ENCODE data around the gene ADAP1.

Gene ADAP1

GRCh38 chr7:988963-989529, 34.6 kb upstream of the ADAP1 start:
- H3K4me1 ChIP-seq: peaks cover 0 to 22% (median 5%) of the 10 kb centered on the region in 4 donors
- intact Hi-C loops (cut with DNase I; ENCODE audit: low total_unique reads): no loop called here

GRCh38 chr7:988426-988911, 34.0 kb upstream of the ADAP1 start:
- Histone ChIP-seq H3K9me3 (no peaks in the 10 kb centered on the region), H3K4me1 (peaks cover 0 to 20% (median 5%) of the 10 kb centered on the region in 4 donors), H3K27ac (no peak overlapping the region), H3K4me3 (no peak overlapping the region), H3K36me3 (no peaks in the 10 kb centered on the region), H3K27me3 (peaks cover 0 to 87% of the 10 kb centered on the region in 2 donors)
- TF ChIP-seq CTCF (IDR thresholded peaks at IDR 0.05): no peak
- intact Hi-C loops (cut with DNase I; ENCODE audit: low total_unique reads): no loop called here
- no peak for DNase-seq

More at GRCh38 chr7:988963-989529, 34.6 kb upstream of the ADAP1 start:
- no peak for TF ChIP-seq CTCF (IDR thresholded peaks at IDR 0.05)
- Histone ChIP-seq H3K9me3 (no peaks in the 10 kb centered on the region), H3K4me3 (no peak overlapping the region), H3K27ac (no peak overlapping the region), H3K27me3 (peaks cover 0 to 82% of the 10 kb centered on the region in 2 donors), H3K36me3 (no peaks in the 10 kb centered on the region)
- DNase-seq: no peak

GRCh38 chr7:987909-988308, 33.4 kb upstream of the ADAP1 start:
- peaks cover 0 to 14% (median 4%) of the 10 kb centered on the region in 4 donors for H3K4me1 ChIP-seq
- no peak overlapping the region for H3K4me3 ChIP-seq
- H3K27me3 ChIP-seq: peaks cover 0 to 93% of the 10 kb centered on the region in 2 donors
- H3K36me3 ChIP-seq: no peaks in the 10 kb centered on the region
- intact Hi-C loops (cut with DNase I; ENCODE audit: low total_unique reads): no loop called here
- no peaks in the 10 kb centered on the region for H3K9me3 ChIP-seq
- no peak for TF ChIP-seq CTCF (IDR thresholded peaks at IDR 0.05)
- no peak overlapping the region for H3K27ac ChIP-seq
- DNase-seq: no peak

GRCh38 chr7:986766-987751, 32.6 kb upstream of the ADAP1 start:
- Histone ChIP-seq H3K36me3 (no peaks in the 10 kb centered on the region), H3K4me3 (no peak overlapping the region), H3K9me3 (no peaks in the 10 kb centered on the region), H3K4me1 (peaks cover 0 to 13% (median 4%) of the 10 kb centered on the region in 4 donors), H3K27me3 (peaks cover 0 to 89% of the 10 kb centered on the region in 2 donors), H3K27ac (no peak overlapping the region)
- TF ChIP-seq CTCF (IDR thresholded peaks at IDR 0.05): no peak
- intact Hi-C loops (cut with DNase I; ENCODE audit: low total_unique reads): no loop called here
- no peak for DNase-seq

GRCh38 chr7:985915-986741, 31.6 kb upstream of the ADAP1 start:
- Histone ChIP-seq H3K4me1 (peaks cover 0 to 13% (median 4%) of the 10 kb centered on the region in 4 donors), H3K4me3 (no peak overlapping the region), H3K27ac (no peak overlapping the region), H3K27me3 (peaks cover 0 to 80% of the 10 kb centered on the region in 2 donors), H3K36me3 (no peaks in the 10 kb centered on the region), H3K9me3 (no peaks in the 10 kb centered on the region)
- intact Hi-C loops (cut with DNase I; ENCODE audit: low total_unique reads): no loop called here
- no peak for DNase-seq
- TF ChIP-seq CTCF (IDR thresholded peaks at IDR 0.05): no peak
